SK-N-SH (cell line): Measurements from ENCODE around the gene MTCL3.

Experiments
- CTCF ChIP-seq: fragments of 200-600 bp; sonication (generic); IDR thresholded peaks from 2 replicates; pipeline ENCODE4 v1.6.1; 2017; ENCODE audit warnings: antibody characterized with exemption, mild to moderate bottlenecking, moderate library complexity
- ELF1 ChIP-seq: IDR thresholded peaks from 2 replicates; pipeline ENCODE4 v1.4.0; 2012
- EP300 ChIP-seq, 2 experiments: IDR thresholded peaks; 2 replicates each; pipeline versions ENCODE4 v1.4.0 to v1.6.1; 2012; ENCODE audit warnings: borderline replicate concordance in 1 of 2, low read depth in 1 of 2, low read length in 1 of 2
- GABPA ChIP-seq: IDR thresholded peaks from 2 replicates; pipeline ENCODE4 v1.4.0; 2012; ENCODE audit warnings: low read depth, mild to moderate bottlenecking
- IRF3 ChIP-seq: fragments of 150-350 bp; IDR thresholded peaks from 2 replicates; pipeline ENCODE4 v1.6.1; 2016; ENCODE audit warnings: mild to moderate bottlenecking, low read depth, low read length
- POLR2AphosphoS5 ChIP-seq: IDR thresholded peaks from 2 replicates; pipeline ENCODE4 v1.6.1; 2012; ENCODE audit warnings: low read depth, low read length
- REST ChIP-seq: IDR thresholded peaks from 2 replicates; pipeline ENCODE4 v1.6.1; 2012; ENCODE audit warnings: mild to moderate bottlenecking, low read depth, low read length, moderate library complexity
- RFX5 ChIP-seq: IDR thresholded peaks from 2 replicates; pipeline ENCODE4 v1.6.1; 2012; ENCODE audit warnings: mild to moderate bottlenecking, improper control_type of control experiment, low read length
- SMC3 ChIP-seq: IDR thresholded peaks from 2 replicates; pipeline ENCODE4 v1.6.1; 2012; ENCODE audit warnings: low read depth, low read length, improper control_type of control experiment
- TCF12 ChIP-seq: IDR thresholded peaks from 2 replicates; pipeline ENCODE4 v1.4.0; 2012
- ZBTB33 ChIP-seq: IDR thresholded peaks from 2 replicates; pipeline ENCODE4 v1.4.0; 2012; ENCODE audit warnings: low read depth, borderline replicate concordance

GRCh38 chr6:127447780-127448179 lies 71.4 kb downstream of the MTCL3 start:
- no peak for TF ChIP-seq REST
- no peak for TF ChIP-seq CTCF
- no peak for TF ChIP-seq SMC3
- TF ChIP-seq GABPA = no peak
- TF ChIP-seq EP300 (IDR thresholded peaks at IDR 0.05; ENCODE audit: borderline replicate concordance in 1 of 2, low read depth in 1 of 2, low read length in 1 of 2) = no peak
- TF ChIP-seq ZBTB33 = no peak
- TF ChIP-seq RFX5 = no peak
- no peak for TF ChIP-seq TCF12
- TF ChIP-seq ELF1 = no peak
- no peak for TF ChIP-seq POLR2AphosphoS5
- TF ChIP-seq IRF3 = no peak
